Vagina (tissue), 2 donors: Measurements from ENCODE around the gene NUBPL.

ENCODE experiments used
- POLR2AphosphoS5 ChIP-seq, 2 donors: sonication (generic); formaldehyde crosslinking; IDR thresholded peaks; one replicate each; pipeline ENCODE4 v1.9.0; 2017; ENCODE audit warnings: antibody characterized with exemption in 2 of 2, mild to moderate bottlenecking in 2 of 2, low read depth in 1 of 2; ENCODE audit not compliant: insufficient read depth in 1 of 2
- TF ChIP-seq, protein P1 (sequence below), 3 experiments: fragments of 450-650 bp in 2 of 3; fragments of 200-600 bp in 1 of 3; sonication (generic) in 1 of 3; IDR thresholded peaks; one replicate each; pipeline ENCODE4 v1.5.1; 2017 to 2019; ENCODE audit warnings: antibody characterized with exemption in 3 of 3, mild to moderate bottlenecking in 2 of 3, moderate library complexity in 2 of 3

DNA sequence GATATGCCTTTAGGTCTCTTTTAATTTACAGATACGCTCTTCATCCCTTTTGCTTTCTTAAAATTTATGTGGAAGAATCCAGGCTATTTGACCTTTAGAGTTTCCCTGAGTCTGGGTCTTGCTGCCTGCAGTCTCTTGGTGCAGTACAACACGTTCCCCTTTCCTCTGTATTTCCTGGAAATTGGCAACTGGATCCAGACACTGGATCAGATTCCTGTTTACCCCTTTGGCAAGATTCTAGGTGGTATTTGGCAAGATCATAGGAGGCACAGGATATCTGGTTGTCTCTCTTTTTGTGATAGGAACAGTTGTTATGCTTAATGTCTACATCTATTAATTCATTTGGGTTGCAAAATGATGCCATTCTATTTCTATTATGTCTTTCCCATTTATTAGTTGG, 328.1 kb downstream of the NUBPL start:
- TF ChIP-seq, protein P1, sequence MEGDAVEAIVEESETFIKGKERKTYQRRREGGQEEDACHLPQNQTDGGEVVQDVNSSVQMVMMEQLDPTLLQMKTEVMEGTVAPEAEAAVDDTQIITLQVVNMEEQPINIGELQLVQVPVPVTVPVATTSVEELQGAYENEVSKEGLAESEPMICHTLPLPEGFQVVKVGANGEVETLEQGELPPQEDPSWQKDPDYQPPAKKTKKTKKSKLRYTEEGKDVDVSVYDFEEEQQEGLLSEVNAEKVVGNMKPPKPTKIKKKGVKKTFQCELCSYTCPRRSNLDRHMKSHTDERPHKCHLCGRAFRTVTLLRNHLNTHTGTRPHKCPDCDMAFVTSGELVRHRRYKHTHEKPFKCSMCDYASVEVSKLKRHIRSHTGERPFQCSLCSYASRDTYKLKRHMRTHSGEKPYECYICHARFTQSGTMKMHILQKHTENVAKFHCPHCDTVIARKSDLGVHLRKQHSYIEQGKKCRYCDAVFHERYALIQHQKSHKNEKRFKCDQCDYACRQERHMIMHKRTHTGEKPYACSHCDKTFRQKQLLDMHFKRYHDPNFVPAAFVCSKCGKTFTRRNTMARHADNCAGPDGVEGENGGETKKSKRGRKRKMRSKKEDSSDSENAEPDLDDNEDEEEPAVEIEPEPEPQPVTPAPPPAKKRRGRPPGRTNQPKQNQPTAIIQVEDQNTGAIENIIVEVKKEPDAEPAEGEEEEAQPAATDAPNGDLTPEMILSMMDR (IDR thresholded peaks at IDR 0.05), result no peak
- no peak for TF ChIP-seq POLR2AphosphoS5 (IDR thresholded peaks at IDR 0.05; ENCODE audit: insufficient read depth in 1 of 2, low read depth in 1 of 2)
